CD4-positive, alpha-beta memory T cell (primary cell): Measurements from ENCODE around the gene IL32. TPM values are rescaled to one million over a fixed set of nuclear protein-coding genes. Genes with fewer than 3 reads are reported as not detected.
A peak's percentile ranks its signal among the peaks of the same experiment; 100 is the strongest.
"Not testable (repeated sequence)": the region's sequence is repeated elsewhere in the genome, so short reads cannot be mapped to it uniquely, and the experiment has no call there.

Experiments
- CTCF ChIA-PET: fragments of 350-600 bp; sonication (Branson Sonifier 250); formaldehyde crosslinking; loops from one replicate; lab custom pipeline; 2021; ENCODE audit warnings: inconsistent platforms; ENCODE audit not compliant: partially characterized antibody; lab: Charles Lee
- POLR2A ChIA-PET: fragments of 350-600 bp; sonication (Branson Sonifier 250); formaldehyde crosslinking; loops from one replicate; lab custom pipeline; 2021; ENCODE audit not compliant: partially characterized antibody; lab: Charles Lee
- DNase-seq, 5 donors: peaks; one replicate each; pipeline versions ENCODE4 v3.0.0 to v3.0.0-alpha.2; 2020 to 2022; ENCODE audit warnings: mixed read lengths in 1 of 5
- H3K27ac ChIP-seq: one replicate; pipeline ENCODE4 v1.7.0; 2013; ENCODE audit warnings: low read depth, low read length
- H3K27me3 ChIP-seq: 2 replicates; pipeline ENCODE4 v1.7.0; 2013; ENCODE audit warnings: mild to moderate bottlenecking, low read length, moderate library complexity; ENCODE audit not compliant: insufficient read depth
- H3K36me3 ChIP-seq: 2 replicates; pipeline ENCODE4 v1.7.0; 2013; ENCODE audit warnings: mild to moderate bottlenecking, low read length, moderate library complexity; ENCODE audit not compliant: insufficient read depth
- H3K4me1 ChIP-seq: 2 replicates; pipeline ENCODE4 v1.7.0; 2013; ENCODE audit warnings: mild to moderate bottlenecking, low read length, moderate library complexity; ENCODE audit not compliant: insufficient read depth
- H3K4me3 ChIP-seq, 2 donors: one replicate each; pipeline ENCODE4 v1.7.0; 2013; ENCODE audit warnings: low read length in 2 of 2, mild to moderate bottlenecking in 1 of 2
- H3K9me3 ChIP-seq, 2 donors: one replicate each; pipeline ENCODE4 v1.7.0; 2013; ENCODE audit warnings: low read length in 2 of 2, control low read depth in 1 of 2; ENCODE audit not compliant: control insufficient read depth in 1 of 2
- H3K27ac Mint-ChIP-seq, 7 donors: one replicate each; pipeline ENCODE4 v1.8.0; 2020 to 2021; ENCODE audit warnings: mixed read lengths in 7 of 7, mild to moderate bottlenecking in 6 of 7, inconsistent platforms in 3 of 7, moderate library complexity in 3 of 7
- H3K27me3 Mint-ChIP-seq, 2 donors: one replicate each; pipeline ENCODE4 v1.8.0; 2020 to 2021; ENCODE audit warnings: mixed read lengths in 2 of 2
- H3K36me3 Mint-ChIP-seq, 2 donors: one replicate each; pipeline ENCODE4 v1.8.0; 2020 to 2021; ENCODE audit warnings: mixed read lengths in 2 of 2, inconsistent platforms in 1 of 2, mild to moderate bottlenecking in 1 of 2
- H3K4me1 Mint-ChIP-seq, 4 donors: one replicate each; pipeline ENCODE4 v1.8.0; 2020 to 2021; ENCODE audit warnings: mixed read lengths in 4 of 4, mild to moderate bottlenecking in 1 of 4
- H3K4me3 Mint-ChIP-seq, 8 donors: one replicate each; pipeline ENCODE4 v1.8.0; 2020 to 2021; ENCODE audit warnings: mixed read lengths in 8 of 8, mild to moderate bottlenecking in 7 of 8, moderate library complexity in 6 of 8, inconsistent platforms in 3 of 8
- H3K9me3 Mint-ChIP-seq, 8 donors: one replicate each; pipeline ENCODE4 v1.8.0; 2020 to 2021; ENCODE audit warnings: mixed read lengths in 8 of 8, mild to moderate bottlenecking in 5 of 8, inconsistent platforms in 3 of 8, moderate library complexity in 1 of 8
- intact Hi-C: fragments of 100-400 bp; cut with micrococcal nuclease; formaldehyde crosslinking; loops from one replicate; pipeline ENCODE4 v1.15.1; 2023
- polyA plus RNA-seq, 2 donors: library from polyadenylated mRNA; unstranded; fragments of 300-500 nt; fragmentation: Illumina TruSeq; gene quantifications; one replicate each; pipeline ENCODE4 v1.2.3, GENCODE V29; 2021
- total RNA-seq, 2 experiments: library from RNA; stranded (reverse); gene quantifications; one replicate each; pipeline ENCODE4 v1.2.3, GENCODE V29; 2021

The IL32 gene
- total and polyA plus RNA-seq, 4 experiments from 2014 or later, result 752 to 3,174 (median 1,961) TPM

DNA sequence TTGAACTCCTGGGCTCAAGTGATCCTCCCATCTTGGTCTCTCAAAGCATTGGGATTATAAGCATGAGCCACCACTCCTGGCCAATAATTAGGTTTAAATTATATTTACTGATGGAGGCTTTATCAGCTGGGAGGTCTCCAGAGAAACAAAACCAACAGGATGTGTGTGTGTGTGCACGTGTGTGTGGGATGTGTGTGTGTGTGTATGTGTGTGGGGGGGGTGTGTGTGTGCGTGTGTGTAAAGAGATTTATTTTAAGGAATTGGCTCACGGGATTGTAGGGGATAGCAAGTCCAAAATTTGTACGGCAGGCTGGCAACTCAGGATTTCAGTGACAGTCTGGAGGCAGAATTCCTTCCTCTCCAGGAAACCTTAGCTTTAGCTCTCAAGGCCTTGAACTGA lies 14.4 kb upstream of the IL32 start:
- Mint-ChIP-seq H3K4me3 (no peak overlapping the region), H3K27ac (peak overlapping the region in 2 of 7 donors; percentile 14 to 66), H3K36me3 (peaks cover 4 to 16% of the 10 kb centered on the region in 2 donors), H3K9me3 (no peaks in the 10 kb centered on the region), H3K4me1 (peaks cover 29 to 56% (median 36%) of the 10 kb centered on the region in 4 donors), H3K27me3 (peaks cover 0 to 3% of the 10 kb centered on the region in 2 donors)
- H3K27ac ChIP-seq, result no peak overlapping the region
- ChIA-PET CTCF (interaction anchor here (0.5 to 2.1 kb wide), 5 partner anchors 19 to 80 kb away, joined by 3 to 11 read pairs (median 7); no protein-coding TSS in a partner anchor), POLR2A (interaction anchor here (0.8 to 2.0 kb wide), 11 partner anchors 8 to 121 kb away, joined by 3 to 7 read pairs (median 4); partner anchors contain the start of genes IL32 and ZNF213)
- peaks cover 11% of the 10 kb centered on the region for H3K27me3 ChIP-seq
- no peaks in the 10 kb centered on the region for H3K9me3 ChIP-seq
- no peaks in the 10 kb centered on the region for H3K36me3 ChIP-seq
- no peak overlapping the region for H3K4me3 ChIP-seq
- H3K4me1 ChIP-seq, result peaks cover 24% of the 10 kb centered on the region
- no peak for DNase-seq
- intact Hi-C loops, result no loop called here

DNA sequence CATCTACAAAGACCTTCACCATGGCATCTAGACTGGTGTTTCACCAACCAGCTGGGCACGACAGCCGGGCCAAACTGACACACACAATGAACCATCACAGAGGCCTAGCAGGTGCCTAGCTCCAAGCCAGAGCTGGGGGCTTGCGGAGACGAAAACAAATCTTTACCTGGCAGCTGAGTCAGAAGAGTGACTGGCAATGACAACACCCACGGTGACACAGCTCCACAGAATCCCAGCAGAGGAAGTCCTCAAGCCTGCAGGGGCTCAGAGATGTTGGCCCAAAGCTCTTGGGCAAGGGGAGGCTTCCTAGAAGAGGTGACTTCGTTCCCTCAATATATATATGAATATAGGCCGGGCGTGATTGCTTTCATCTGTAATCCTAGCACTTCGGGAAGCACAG lies 13.9 kb upstream of the IL32 start:
- DNase-seq, result no peak
- intact Hi-C loops, result no loop called here
- H3K27me3 ChIP-seq, result peaks cover 8% of the 10 kb centered on the region
- no peak overlapping the region for H3K4me3 ChIP-seq
- Mint-ChIP-seq H3K4me3 (no peak overlapping the region), H3K36me3 (peaks cover 4 to 16% of the 10 kb centered on the region in 2 donors), H3K4me1 (peaks cover 29 to 56% (median 37%) of the 10 kb centered on the region in 4 donors), H3K27me3 (peaks cover 0 to 3% of the 10 kb centered on the region in 2 donors), H3K9me3 (no peaks in the 10 kb centered on the region), H3K27ac (peak overlapping the region in 2 of 7 donors; percentile 14 to 35)
- H3K27ac ChIP-seq, result no peak overlapping the region
- H3K9me3 ChIP-seq, result no peaks in the 10 kb centered on the region
- H3K4me1 ChIP-seq, result peaks cover 26% of the 10 kb centered on the region
- no peaks in the 10 kb centered on the region for H3K36me3 ChIP-seq
- ChIA-PET CTCF (interaction anchor here (1.1 to 2.1 kb wide), 4 partner anchors 20 to 79 kb away, joined by 3 to 11 read pairs (median 7); no protein-coding TSS in a partner anchor), POLR2A (interaction anchor here (0.6 to 2.0 kb wide), 11 partner anchors 9 to 120 kb away, joined by 3 to 7 read pairs (median 4); partner anchors contain the start of genes IL32 and ZNF213)

GRCh38 chr16:3052571-3053329 lies 12.7 kb upstream of the IL32 start:
- H3K9me3 ChIP-seq, intact Hi-C loops, H3K4me3 ChIP-seq, H3K4me3 Mint-ChIP-seq, DNase-seq, POLR2A ChIA-PET, H3K36me3 ChIP-seq, H3K27ac ChIP-seq, H3K27me3 ChIP-seq, H3K27ac Mint-ChIP-seq, H3K9me3 Mint-ChIP-seq, H3K27me3 Mint-ChIP-seq: not testable (repeated sequence)
- peaks cover 31 to 69% (median 45%) of the 10 kb centered on the region in 4 donors for H3K4me1 Mint-ChIP-seq
- peaks cover 33% of the 10 kb centered on the region for H3K4me1 ChIP-seq
- peaks cover 4 to 20% of the 10 kb centered on the region in 2 donors for H3K36me3 Mint-ChIP-seq
- CTCF ChIA-PET, result interaction anchor here (1.7 kb wide), 1 partner anchor 21 kb away, joined by 7 read pairs; no protein-coding TSS in a partner anchor

DNA sequence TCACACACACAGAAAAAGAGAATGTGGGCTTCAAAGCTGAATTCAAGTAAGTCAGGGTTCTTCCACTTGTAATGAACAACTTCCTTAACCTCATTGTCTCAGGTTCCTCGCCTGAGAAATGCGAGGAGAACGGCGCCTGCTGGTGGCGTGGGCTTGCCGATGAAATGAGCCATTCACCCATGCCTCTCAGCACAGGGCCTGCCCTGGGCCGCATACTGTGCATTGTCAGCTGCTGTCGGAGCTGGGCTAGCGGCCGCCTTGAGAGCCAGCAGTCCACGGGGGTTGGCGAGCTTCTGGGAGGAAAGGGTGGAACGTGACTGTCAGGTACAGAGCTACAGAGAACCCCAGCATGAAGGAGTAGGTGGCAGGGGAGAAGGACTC lies 12.1 kb upstream of the IL32 start:
- intact Hi-C loops, CTCF ChIA-PET, POLR2A ChIA-PET, DNase-seq, H3K27me3 ChIP-seq, H3K9me3 Mint-ChIP-seq, H3K9me3 ChIP-seq, H3K27ac ChIP-seq, H3K4me3 Mint-ChIP-seq, H3K4me3 ChIP-seq, H3K27me3 Mint-ChIP-seq, H3K36me3 ChIP-seq: not testable (repeated sequence)
- Mint-ChIP-seq H3K36me3 (peaks cover 4 to 20% of the 10 kb centered on the region in 2 donors), H3K27ac (peak overlapping the region in 2 of 7 donors; percentile 3 to 55), H3K4me1 (peaks cover 29 to 66% (median 43%) of the 10 kb centered on the region in 4 donors)
- peaks cover 38% of the 10 kb centered on the region for H3K4me1 ChIP-seq

DNA sequence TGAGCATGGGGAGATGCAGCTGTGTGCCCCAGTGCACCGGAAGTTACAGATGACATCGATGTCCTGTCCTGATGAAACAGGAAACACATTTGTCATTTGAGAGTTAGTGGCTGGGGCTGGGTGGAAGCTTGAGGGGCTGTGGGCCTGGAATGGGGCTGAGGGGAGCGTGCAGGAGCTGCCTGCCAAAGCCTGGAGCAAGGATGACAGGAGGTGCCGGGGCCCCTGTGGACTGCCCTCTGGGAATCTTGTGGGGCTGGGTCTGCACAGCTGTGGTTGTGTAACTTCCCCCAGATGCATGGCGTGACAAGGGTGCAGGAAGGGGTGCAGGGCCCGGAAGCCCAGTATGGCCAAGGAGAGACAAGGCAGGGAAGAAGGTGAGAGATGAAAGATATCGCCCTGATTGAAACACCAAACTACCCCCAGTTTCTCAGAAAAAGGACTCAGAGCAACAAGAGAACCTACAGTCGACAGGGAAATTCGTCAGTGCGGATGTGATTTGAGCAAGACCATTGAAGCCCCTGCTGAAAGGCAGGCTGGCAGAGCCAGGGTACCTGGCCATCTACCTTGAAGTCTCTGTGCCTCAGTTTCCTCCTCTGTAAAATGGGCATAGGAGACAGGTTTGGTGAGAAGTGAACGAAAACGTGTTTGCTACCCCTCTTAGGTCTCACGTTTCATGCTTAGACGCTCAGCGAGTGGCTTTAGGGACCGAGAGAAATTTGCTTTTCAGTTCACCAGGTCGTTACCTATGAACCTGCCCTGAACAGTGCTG lies 10.3 kb upstream of the IL32 start:
- Mint-ChIP-seq H3K4me1 (peaks cover 35 to 72% (median 48%) of the 10 kb centered on the region in 4 donors), H3K27ac (peak overlapping the region; percentile 50 to 95 (median 85)), H3K27me3 (no peaks in the 10 kb centered on the region), H3K4me3 (peak overlapping the region; percentile 60 to 90 (median 65)), H3K9me3 (no peaks in the 10 kb centered on the region), H3K36me3 (peaks cover 4 to 25% of the 10 kb centered on the region in 2 donors)
- Histone ChIP-seq H3K9me3 (no peaks in the 10 kb centered on the region), H3K27me3 (no peaks in the 10 kb centered on the region), H3K36me3 (no peaks in the 10 kb centered on the region), H3K4me1 (peaks cover 47% of the 10 kb centered on the region), H3K4me3 (no peak overlapping the region), H3K27ac (peak overlapping the region; percentile 10)
- no peak for DNase-seq
- CTCF ChIA-PET, result interaction anchor here (0.7 to 12.6 kb wide), 5 partner anchors 24 to 113 kb away, joined by 3 to 362 read pairs (median 4); partner anchors contain the start of gene ZNF213
- POLR2A ChIA-PET, result interaction anchor here (0.8 to 6.7 kb wide), 7 partner anchors 8 to 79 kb away, joined by 3 to 129 read pairs (median 5); no protein-coding TSS in a partner anchor
- intact Hi-C loops, result no loop called here

- H3K36me3 ChIP-seq, DNase-seq, H3K4me3 ChIP-seq, H3K27me3 ChIP-seq, H3K9me3 ChIP-seq, intact Hi-C loops, H3K9me3 Mint-ChIP-seq, H3K27me3 Mint-ChIP-seq: not testable (repeated sequence)
- ChIA-PET CTCF (interaction anchor here (0.7 to 12.6 kb wide), 4 partner anchors 46 to 112 kb away, joined by 3 to 362 read pairs (median 4); partner anchors contain the start of gene ZNF213), POLR2A (interaction anchor here (0.9 to 6.7 kb wide), 8 partner anchors 8 to 72 kb away, joined by 3 to 129 read pairs (median 4); partner anchors contain the start of gene MMP25)
- peak overlapping the region in 5 of 8 donors; percentile 60 to 90 (median 66) for H3K4me3 Mint-ChIP-seq
- H3K4me1 Mint-ChIP-seq, result peaks cover 37 to 72% (median 50%) of the 10 kb centered on the region in 4 donors
- Histone ChIP-seq H3K27ac (peak overlapping the region; percentile 10), H3K4me1 (peaks cover 52% of the 10 kb centered on the region)
- H3K36me3 Mint-ChIP-seq, result peaks cover 4 to 25% of the 10 kb centered on the region in 2 donors
- H3K27ac Mint-ChIP-seq, result peak overlapping the region in 6 of 7 donors; percentile 25 to 95 (median 70)
These were observed 9.7 kb upstream of the IL32 start for GRCh38 chr16:3055734-3056115.
